ENCODE results near the gene FOXK2. TPM values are rescaled to one million over a fixed set of nuclear protein-coding genes. Genes with fewer than 3 reads are reported as not detected.

The FOXK2 gene
- total and polyA plus RNA-seq, 2 donors (not counting 3 experiments of a cell fraction or from before 2014, with no cell fraction given), result 33.4 to 79.3 TPM

GRCh38 chr17:82548681-82549303, 29.3 kb downstream of the FOXK2 start:
- CTCF ChIA-PET, result no interaction called here
- intact Hi-C loops (cut with micrococcal nuclease), result no loop called here

More at GRCh38 chr17:82548681-82549303, 29.3 kb downstream of the FOXK2 start:
- no peak for TF ChIP-seq FOS (IDR thresholded peaks at IDR 0.05; ENCODE audit: borderline replicate concordance, insufficient read depth, low read length)
- TF ChIP-seq GATA2 (IDR thresholded peaks at IDR 0.05; ENCODE audit: insufficient read depth, insufficient read length, low read depth, low read length), result no peak
- no peak for TF ChIP-seq EZH2 (IDR thresholded peaks at IDR 0.05; ENCODE audit: borderline replicate concordance, low read depth, low read length, severe bottlenecking)
- no peak for TF ChIP-seq POLR2AphosphoS5 (IDR thresholded peaks at IDR 0.05; ENCODE audit: insufficient read depth, low read depth, low read length)
- no peak for TF ChIP-seq MYC (IDR thresholded peaks at IDR 0.05; ENCODE audit: low read depth, low read length)
- TF ChIP-seq MAX (IDR thresholded peaks at IDR 0.05; ENCODE audit: insufficient read depth, insufficient read length), result no peak
- TF ChIP-seq CTCF (IDR thresholded peaks at IDR 0.05; ENCODE audit: extremely low read depth in 1 of 2, insufficient read depth in 1 of 2, low read depth in 1 of 2, low read length in 2 of 2), result no peak
- TF ChIP-seq JUN (IDR thresholded peaks at IDR 0.05; ENCODE audit: borderline replicate concordance, insufficient read depth, insufficient read length, low read depth), result no peak
- no peak for TF ChIP-seq POLR2A (IDR thresholded peaks at IDR 0.05; ENCODE audit: low read depth, low read length)
- H3K9ac ChIP-seq (replicated peaks; ENCODE audit: extremely low read depth, insufficient read depth, low read length), result no peak overlapping the region
- peaks cover 3% of the 10 kb centered on the region for H4K20me1 ChIP-seq (replicated peaks; ENCODE audit: control insufficient read depth, extremely low read depth, insufficient read depth, low read length)
- H3K27me3 ChIP-seq (ENCODE audit: control insufficient read depth in 2 of 2, insufficient read depth in 2 of 2, low read length in 2 of 2), result no peaks in the 10 kb centered on the region
- DNase-seq (ENCODE audit: low read depth, low spot score) (no peak), FAIRE-seq (no peak)
- no peak overlapping the region for H2AFZ ChIP-seq (ENCODE audit: low read depth, low read length)
- H3K36me3 ChIP-seq (ENCODE audit: control insufficient read depth in 2 of 2, extremely low read depth in 1 of 2, insufficient read depth in 2 of 2, low read length in 2 of 2), result no peaks in the 10 kb centered on the region
- peaks cover 92% of the 10 kb centered on the region for H3K79me2 ChIP-seq (ENCODE audit: control insufficient read depth, insufficient read depth, low read length)
- dilution Hi-C loops (cut with MboI; ENCODE audit: extremely low pct_ligation_motif_present, low sequenced_read_pairs), result no loop called here
- no peak overlapping the region for H3K27ac ChIP-seq (ENCODE audit: insufficient read depth, low read depth, low read length)
- no peak overlapping the region for H3K4me3 ChIP-seq (replicated peaks in 1 of 3; ENCODE audit: insufficient read depth in 1 of 3, low read depth in 1 of 3, low read length in 3 of 3)
- POLR2A ChIA-PET, result no interaction called here
- no peaks in the 10 kb centered on the region for H3K9me3 ChIP-seq (replicated peaks; ENCODE audit: control insufficient read depth, insufficient read depth, low read length)
- H3K4me2 ChIP-seq (ENCODE audit: insufficient read depth, low read length), result no peak overlapping the region
- BruUV-seq (replicated peaks), result no TSS peak
- H3K4me1 ChIP-seq (ENCODE audit: control insufficient read depth, extremely low read depth, insufficient read depth, low read length), result no peaks in the 10 kb centered on the region
- no peaks in the 10 kb centered on the region for H3K9me1 ChIP-seq (replicated peaks; ENCODE audit: control insufficient read depth, extremely low read depth, insufficient read depth, low read length)

Measured in endothelial cell of umbilical vein (primary cell).